ENCODE measurements around the gene HOXA5. TPM values are rescaled to one million over a fixed set of nuclear protein-coding genes. Genes with fewer than 3 reads are reported as not detected.

HOXA5 gene
- total and polyA plus RNA-seq, 5 experiments from 2014 or later = not detected

Small RNAs within 50 kb of the gene (microRNA-seq; reads per million reads assigned to microRNA genes)
- 1.4 reads per million for gene MIR196B (ENCODE audit: borderline microRNAs expressed)

Other genes starting within 250 kb of the HOXA5 start
- under 1 TPM; 0.44 to 0.68 TPM for gene HOXA1, start 47.7 kb downstream of the HOXA5 start, total RNA-seq
- under 1 TPM in 2 of 3 donors, not detected in 1; 0.15 to 0.38 TPM for gene HOXA1, start 47.7 kb downstream of the HOXA5 start, polyA plus RNA-seq
- gene HOXA2, start 41.0 kb downstream of the HOXA5 start, total RNA-seq = not detected
- not detected for gene HOXA2, start 41.0 kb downstream of the HOXA5 start, polyA plus RNA-seq
- under 1 TPM in 1 of 2 experiments, not detected in 1; 0.31 TPM for gene HOXA4, start 12.9 kb downstream of the HOXA5 start, total RNA-seq
- under 1 TPM in 2 of 3 donors, not detected in 1; 0.22 to 0.38 TPM for gene HOXA4, start 12.9 kb downstream of the HOXA5 start, polyA plus RNA-seq
- not detected for gene HOXA6, start 4.1 kb upstream of the HOXA5 start, total RNA-seq
- gene HOXA6, start 4.1 kb upstream of the HOXA5 start, polyA plus RNA-seq = not detected
- gene HOXA3, start 8.9 kb upstream of the HOXA5 start, total RNA-seq = not detected
- gene HOXA3, start 8.9 kb upstream of the HOXA5 start, polyA plus RNA-seq = not detected
- gene HOXA7, start 13.0 kb upstream of the HOXA5 start, total RNA-seq = not detected
- gene HOXA7, start 13.0 kb upstream of the HOXA5 start, polyA plus RNA-seq = not detected
- gene HOXA9, start 21.9 kb upstream of the HOXA5 start, total RNA-seq = not detected
- under 1 TPM in 1 of 3 donors, not detected in 2; 0.16 TPM for gene HOXA9, start 21.9 kb upstream of the HOXA5 start, polyA plus RNA-seq
- not detected for gene HOXA10, start 30.6 kb upstream of the HOXA5 start, total RNA-seq
- under 1 TPM in 1 of 3 donors, not detected in 2; 0.19 TPM for gene HOXA10, start 30.6 kb upstream of the HOXA5 start, polyA plus RNA-seq
- gene HOXA11, start 41.6 kb upstream of the HOXA5 start, total RNA-seq = not detected
- not detected for gene HOXA11, start 41.6 kb upstream of the HOXA5 start, polyA plus RNA-seq
- not detected for gene HOXA13, start 56.4 kb upstream of the HOXA5 start, total RNA-seq
- not detected for gene HOXA13, start 56.4 kb upstream of the HOXA5 start, polyA plus RNA-seq
- not detected for gene EVX1, start 99.1 kb upstream of the HOXA5 start, total RNA-seq
- gene EVX1, start 99.1 kb upstream of the HOXA5 start, polyA plus RNA-seq = not detected

All from naive thymus-derived CD8-positive, alpha-beta T cell (primary cell).